GM19239 (cell line): ENCODE data around the gene RAB3C.

Experiments
- DNase-seq: peaks from one replicate; pipeline ENCODE4 v3.0.0; 2011; ENCODE audit warnings: low spot score; ENCODE audit not compliant: insufficient read length
- FAIRE-seq: peaks from 2 replicates; lab custom pipeline; 2011; peaks lifted over from hg19 to GRCh38; lab: Jason Lieb, UNC

Gene RAB3C

GRCh38 chr5:58804291-58804690 is 221.4 kb downstream of the RAB3C start:
- DNase-seq = no peak
- no peak for FAIRE-seq

GRCh38 chr5:58810086-58810485 is 227.2 kb downstream of the RAB3C start:
- no peak for FAIRE-seq
- no peak for DNase-seq

- FAIRE-seq = no peak
- DNase-seq = no peak
These were observed 231.0 kb downstream of the RAB3C start for GRCh38 chr5:58813855-58814254.

GRCh38 chr5:58816181-58816731 is 233.4 kb downstream of the RAB3C start:
- no peak for DNase-seq
- FAIRE-seq = no peak

DNA sequence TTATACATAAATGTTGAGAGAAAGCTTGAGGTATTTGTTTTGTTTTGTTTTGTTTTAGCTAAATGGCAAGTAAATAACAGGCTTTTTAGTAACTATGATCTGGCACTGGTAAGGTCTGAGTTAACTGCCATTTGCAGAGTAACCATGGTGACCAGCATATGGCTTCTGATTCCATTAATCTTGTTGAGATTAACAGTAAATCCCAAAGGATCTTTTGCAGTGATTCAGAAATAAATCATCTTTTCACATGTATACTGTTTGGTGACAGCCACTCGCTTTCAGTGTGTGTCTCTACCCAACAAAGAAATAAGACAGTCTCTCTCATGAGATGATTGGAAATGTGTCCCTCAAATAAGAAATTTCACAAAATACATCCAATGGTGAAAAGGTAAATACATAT is 235.6 kb downstream of the RAB3C start:
- DNase-seq = no peak
- no peak for FAIRE-seq

DNA sequence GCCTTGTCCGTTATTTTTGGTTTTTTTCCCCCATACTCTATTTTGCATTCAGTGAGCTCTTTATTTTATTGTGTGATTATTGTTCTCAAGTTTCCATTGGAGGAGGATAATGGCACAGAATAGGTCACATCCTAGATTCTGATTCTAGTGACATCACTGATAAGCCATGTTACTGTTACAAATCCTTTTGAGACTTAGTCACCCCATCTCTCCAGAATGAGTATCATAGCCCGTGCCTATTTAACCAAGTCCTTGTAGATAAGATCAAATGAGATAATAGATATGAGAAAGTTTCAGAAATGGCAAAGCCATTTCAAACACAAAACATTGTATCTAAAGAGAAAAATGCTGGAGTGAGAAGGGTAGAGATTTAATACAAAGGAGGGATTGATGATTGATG is 242.6 kb downstream of the RAB3C start:
- no peak for DNase-seq
- FAIRE-seq = no peak

GRCh38 chr5:58825899-58826298 is 243.0 kb downstream of the RAB3C start:
- DNase-seq (no peak), FAIRE-seq (no peak)

DNA sequence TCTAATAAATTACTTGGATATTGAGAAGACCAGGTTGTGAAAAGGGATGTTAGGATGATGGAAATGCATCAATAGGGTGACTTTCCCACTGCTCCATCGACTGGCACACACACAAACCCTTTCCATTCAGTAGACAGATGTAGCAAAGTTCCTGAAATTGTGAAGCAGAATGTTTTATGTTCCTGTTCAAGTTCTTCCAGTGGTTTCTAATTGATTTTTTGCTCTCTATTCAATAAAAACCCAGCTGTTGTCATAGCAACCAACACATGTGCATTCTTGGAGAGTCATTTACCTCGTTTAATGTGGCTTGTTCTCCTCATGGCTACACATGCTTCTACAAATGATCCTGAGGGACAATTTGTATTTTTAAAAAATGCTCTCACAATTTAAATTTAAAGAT is 244.6 kb downstream of the RAB3C start:
- DNase-seq (no peak), FAIRE-seq (no peak)

- FAIRE-seq (no peak), DNase-seq (no peak)
These were observed 245.4 kb downstream of the RAB3C start for GRCh38 chr5:58828258-58828657.

- no peak for FAIRE-seq
- no peak for DNase-seq
These were observed 251.7 kb downstream of the RAB3C start for GRCh38 chr5:58834242-58835225.

DNA sequence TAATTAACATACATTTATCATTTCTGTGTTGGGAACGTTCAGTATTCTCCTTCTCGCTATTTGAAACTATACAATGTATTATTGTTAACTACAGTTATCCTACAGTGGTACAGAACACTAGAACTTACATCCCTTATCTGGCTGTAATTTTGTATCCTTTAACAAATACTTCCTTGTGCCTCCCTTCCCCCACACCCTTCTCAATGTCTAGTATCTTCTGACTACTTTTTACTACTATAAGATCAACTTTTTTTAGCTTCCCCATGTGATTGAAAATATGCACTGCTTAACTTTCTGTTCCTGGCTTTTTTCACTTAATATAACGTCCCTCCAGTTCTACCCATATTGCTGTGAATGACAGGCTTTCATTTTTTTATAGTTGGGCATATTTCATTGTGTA is 253.5 kb downstream of the RAB3C start:
- DNase-seq = no peak
- FAIRE-seq = no peak

- no peak for DNase-seq
- no peak for FAIRE-seq
These were observed 255.9 kb downstream of the RAB3C start for GRCh38 chr5:58838729-58839128.

DNA sequence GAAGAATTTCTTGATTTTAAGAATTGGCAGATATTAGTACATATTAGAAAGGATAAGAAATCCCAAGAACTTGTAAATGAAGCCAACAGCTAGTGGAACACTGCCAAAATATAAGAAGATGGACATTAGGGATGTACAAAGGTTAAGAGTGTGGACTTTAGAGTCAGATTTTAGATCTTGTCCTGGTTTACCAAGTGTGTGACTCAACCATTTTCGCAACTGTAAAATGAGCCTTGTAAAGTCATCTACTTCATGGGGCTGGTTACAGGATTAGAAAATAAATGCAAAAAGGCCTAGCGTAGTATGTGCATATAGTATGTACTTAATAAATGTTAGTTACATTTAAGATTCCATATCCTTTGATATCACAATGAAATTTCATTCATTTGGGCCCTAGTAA is 260.0 kb downstream of the RAB3C start:
- FAIRE-seq = no peak
- no peak for DNase-seq

- FAIRE-seq (no peak), DNase-seq (no peak)
These were observed 261.5 kb downstream of the RAB3C start for GRCh38 chr5:58844395-58844794.

DNA sequence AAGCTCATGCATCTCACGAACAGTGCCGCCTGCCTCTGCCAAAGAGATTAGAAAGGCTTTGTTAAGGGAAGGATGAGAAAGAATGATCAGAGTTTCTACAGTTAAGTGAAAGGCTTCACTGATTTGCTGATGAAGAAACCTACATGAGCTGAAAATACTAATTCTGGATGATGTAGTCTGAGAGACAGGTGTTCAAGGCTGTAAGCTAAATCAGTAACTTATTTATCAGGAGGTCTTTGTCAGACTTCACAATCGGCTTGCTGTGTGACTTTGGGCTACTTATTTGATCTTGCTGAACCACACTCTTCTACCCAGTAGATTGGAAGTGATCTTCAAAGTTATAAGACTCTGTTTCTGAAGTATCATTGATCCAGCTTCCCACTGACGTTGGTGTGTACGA is 264.2 kb downstream of the RAB3C start:
- FAIRE-seq (no peak), DNase-seq (no peak)

DNA sequence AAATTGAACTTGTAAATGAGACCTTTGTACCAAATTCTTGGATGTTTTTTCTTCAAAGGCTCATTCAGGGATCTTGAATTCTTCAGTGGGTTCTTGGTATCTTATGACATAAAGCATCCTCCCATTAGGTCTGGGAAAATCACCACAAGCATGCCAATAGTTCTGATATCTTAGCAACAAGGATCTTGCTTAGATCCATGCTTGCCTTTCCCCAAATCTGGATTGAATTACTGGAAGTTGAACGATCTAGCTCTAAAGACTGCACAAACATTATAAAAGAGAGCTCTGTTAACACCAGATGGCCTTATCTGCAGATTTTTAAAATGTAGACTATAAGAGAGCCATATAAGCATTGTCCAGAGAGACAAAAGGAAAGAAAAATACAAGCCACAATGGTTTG is 266.3 kb downstream of the RAB3C start:
- FAIRE-seq = no peak
- no peak for DNase-seq

DNA sequence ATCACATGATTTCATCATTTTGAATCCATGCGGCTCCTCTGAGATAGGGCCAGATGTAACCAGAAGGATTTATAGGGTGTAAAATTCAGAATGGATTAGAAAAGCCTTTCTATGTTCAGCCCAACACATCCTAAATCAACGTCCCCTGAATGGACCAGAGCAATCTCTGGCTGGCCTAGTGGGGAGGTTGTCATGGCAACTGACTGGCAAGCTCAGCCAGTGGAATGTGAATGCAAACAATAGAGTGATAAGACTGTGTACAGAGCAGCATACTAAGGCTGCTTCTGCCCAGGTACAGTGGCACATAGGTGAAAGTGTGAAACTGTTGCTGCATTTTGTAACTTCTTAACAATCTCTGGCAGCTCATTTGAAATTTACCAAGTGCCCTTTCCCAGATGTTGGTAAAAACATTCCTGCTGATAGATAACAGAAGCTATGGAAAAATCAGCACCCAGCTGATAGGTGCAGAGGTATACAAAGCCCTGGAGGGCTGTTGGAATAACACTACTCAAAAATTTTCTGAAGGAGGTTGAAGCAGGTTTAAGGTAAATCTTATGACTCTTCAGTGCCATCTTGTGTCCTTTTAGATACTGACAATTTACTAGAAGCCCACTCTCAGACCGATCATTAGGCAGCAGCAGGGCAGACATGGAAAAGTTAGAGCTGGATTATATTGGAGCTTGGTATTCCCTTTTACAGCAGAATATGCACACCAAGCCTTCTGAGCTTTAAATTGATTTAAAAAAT is 267.2 kb downstream of the RAB3C start:
- FAIRE-seq = peak; percentile 71
- peak; percentile 9 for DNase-seq

DNA sequence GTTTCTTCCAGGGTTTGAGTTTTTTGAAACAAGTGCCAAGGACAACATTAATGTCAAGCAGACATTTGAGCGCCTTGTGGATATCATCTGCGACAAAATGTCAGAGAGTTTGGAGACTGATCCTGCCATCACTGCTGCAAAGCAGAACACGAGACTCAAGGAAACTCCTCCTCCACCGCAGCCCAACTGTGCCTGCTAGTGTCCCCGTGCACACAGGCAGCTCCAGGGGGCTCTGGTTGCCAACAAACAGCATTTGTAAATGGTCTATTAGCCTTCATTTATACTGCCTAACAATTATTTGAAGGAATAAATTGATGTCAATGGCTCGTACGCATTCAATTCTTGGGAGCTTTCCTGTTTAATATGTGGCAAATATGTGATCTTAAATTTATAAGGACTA is 268.3 kb downstream of the RAB3C start:
- no peak for DNase-seq
- no peak for FAIRE-seq

GRCh38 chr5:58851571-58851970 is 268.7 kb downstream of the RAB3C start:
- DNase-seq (no peak), FAIRE-seq (no peak)

- DNase-seq = no peak
- no peak for FAIRE-seq
These were observed 269.7 kb downstream of the RAB3C start for GRCh38 chr5:58852566-58852965.

DNA sequence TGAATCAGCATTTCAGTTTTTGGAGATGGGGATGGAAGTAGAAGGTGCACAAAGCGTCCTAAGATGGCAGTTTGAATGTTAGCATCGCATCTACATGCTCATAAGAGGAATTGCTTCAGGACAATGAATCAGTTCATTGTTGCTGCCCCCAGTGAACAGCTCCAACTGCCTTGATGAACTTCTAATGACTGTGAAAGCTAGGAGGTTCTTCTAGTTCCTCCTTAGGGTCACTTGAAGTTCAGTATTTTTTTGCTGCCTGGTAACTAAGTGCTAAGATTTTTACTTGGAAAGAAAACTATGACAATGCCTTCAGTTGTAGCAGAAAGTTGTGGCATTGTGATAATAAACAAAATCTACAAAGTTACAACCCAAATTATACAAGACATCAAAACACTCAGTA is 271.6 kb downstream of the RAB3C start:
- DNase-seq (no peak), FAIRE-seq (peak; percentile 31)
